ENCODE data around the gene PRPS1L1. TPM values are rescaled to one million over a fixed set of nuclear protein-coding genes. Genes with fewer than 3 reads are reported as not detected.
A peak's percentile ranks its signal among the peaks of the same experiment; 100 is the strongest.

Gene PRPS1L1
- total RNA-seq, 2 donors from 2014 or later = not detected

- DNase-seq = peak; percentile 87
- no peak overlapping the region for H3K4me3 Mint-ChIP-seq
- no peaks in the 10 kb centered on the region for H3K36me3 ChIP-seq (ENCODE audit: control insufficient read depth, insufficient read depth, low read length)
- H3K9me3 Mint-ChIP-seq = no peaks in the 10 kb centered on the region
- no peak overlapping the region for H3K4me3 ChIP-seq (ENCODE audit: low read length)
- no peaks in the 10 kb centered on the region for H3K4me1 Mint-ChIP-seq
- H3K9me3 ChIP-seq (ENCODE audit: control insufficient read depth, low read length) = no peaks in the 10 kb centered on the region
- H3K36me3 Mint-ChIP-seq (ENCODE audit: low read depth) = no peaks in the 10 kb centered on the region
- no peak overlapping the region for H3K27ac Mint-ChIP-seq
- no peak overlapping the region for H3K9ac ChIP-seq (ENCODE audit: extremely low read depth, low read length, poor library complexity, severe bottlenecking)
- H3K27me3 Mint-ChIP-seq (ENCODE audit: insufficient read depth) = no peaks in the 10 kb centered on the region
- no peaks in the 10 kb centered on the region for H3K27me3 ChIP-seq (ENCODE audit: control insufficient read depth, insufficient read depth, low read length, poor library complexity, severe bottlenecking)
- TF ChIP-seq CTCF (conservative IDR thresholded peaks at IDR 0.05) = peak; percentile 80
- 91 to 100% methylated on average over 2 to 6 of the region's 6 CpGs for WGBS, 2 experiments (ENCODE audit: insufficient coverage in 1 of 2, insufficient read length in 1 of 2)
- no peaks in the 10 kb centered on the region for H3K4me1 ChIP-seq (ENCODE audit: control insufficient read depth, insufficient read depth, low read length)
- no peak overlapping the region for H3K27ac ChIP-seq (ENCODE audit: low read depth, low read length)
Measured at GRCh38 chr7:18064242-18064838, 36.7 kb upstream of the PRPS1L1 start.

GRCh38 chr7:18063149-18063901 is 35.7 kb upstream of the PRPS1L1 start:
- no peaks in the 10 kb centered on the region for H3K4me1 Mint-ChIP-seq
- no peak for TF ChIP-seq CTCF (conservative IDR thresholded peaks at IDR 0.05)
- Histone ChIP-seq H3K9me3 (ENCODE audit: control insufficient read depth, low read length) (no peaks in the 10 kb centered on the region), H3K4me3 (ENCODE audit: low read length) (no peak overlapping the region), H3K27me3 (ENCODE audit: control insufficient read depth, insufficient read depth, low read length, poor library complexity, severe bottlenecking) (no peaks in the 10 kb centered on the region), H3K36me3 (ENCODE audit: control insufficient read depth, insufficient read depth, low read length) (no peaks in the 10 kb centered on the region), H3K9ac (ENCODE audit: extremely low read depth, low read length, poor library complexity, severe bottlenecking) (no peak overlapping the region), H3K4me1 (ENCODE audit: control insufficient read depth, insufficient read depth, low read length) (no peaks in the 10 kb centered on the region), H3K27ac (ENCODE audit: low read depth, low read length) (no peak overlapping the region)
- no peak for DNase-seq
- H3K27me3 Mint-ChIP-seq (ENCODE audit: insufficient read depth) = no peaks in the 10 kb centered on the region
- H3K36me3 Mint-ChIP-seq (ENCODE audit: low read depth) = no peaks in the 10 kb centered on the region
- no peak overlapping the region for H3K27ac Mint-ChIP-seq
- no peak overlapping the region for H3K4me3 Mint-ChIP-seq
- WGBS, 2 experiments (ENCODE audit: insufficient coverage in 1 of 2, insufficient read length in 1 of 2) = 81 to 91% methylated on average over 3 to 4 of the region's 5 CpGs
- no peaks in the 10 kb centered on the region for H3K9me3 Mint-ChIP-seq

- Histone ChIP-seq H3K4me3 (ENCODE audit: low read length) (no peak overlapping the region), H3K27ac (ENCODE audit: low read depth, low read length) (no peak overlapping the region), H3K9me3 (ENCODE audit: control insufficient read depth, low read length) (no peaks in the 10 kb centered on the region), H3K4me1 (ENCODE audit: control insufficient read depth, insufficient read depth, low read length) (no peaks in the 10 kb centered on the region), H3K9ac (ENCODE audit: extremely low read depth, low read length, poor library complexity, severe bottlenecking) (no peak overlapping the region), H3K36me3 (ENCODE audit: control insufficient read depth, insufficient read depth, low read length) (no peaks in the 10 kb centered on the region), H3K27me3 (ENCODE audit: control insufficient read depth, insufficient read depth, low read length, poor library complexity, severe bottlenecking) (no peaks in the 10 kb centered on the region)
- H3K27me3 Mint-ChIP-seq (ENCODE audit: insufficient read depth) = no peaks in the 10 kb centered on the region
- TF ChIP-seq CTCF (conservative IDR thresholded peaks at IDR 0.05) = no peak
- H3K4me3 Mint-ChIP-seq = no peak overlapping the region
- no peak for DNase-seq
- no peak overlapping the region for H3K27ac Mint-ChIP-seq
- H3K9me3 Mint-ChIP-seq = no peaks in the 10 kb centered on the region
- WGBS, 2 experiments (ENCODE audit: insufficient coverage in 1 of 2, insufficient read length in 1 of 2) = 89 to 100% methylated on average over 2 to 4 of the region's 4 CpGs
- H3K36me3 Mint-ChIP-seq (ENCODE audit: low read depth) = no peaks in the 10 kb centered on the region
- H3K4me1 Mint-ChIP-seq = no peaks in the 10 kb centered on the region
Measured at GRCh38 chr7:18059171-18059570, 31.5 kb upstream of the PRPS1L1 start.
